ENCODE results near the gene GRM8.

DNA sequence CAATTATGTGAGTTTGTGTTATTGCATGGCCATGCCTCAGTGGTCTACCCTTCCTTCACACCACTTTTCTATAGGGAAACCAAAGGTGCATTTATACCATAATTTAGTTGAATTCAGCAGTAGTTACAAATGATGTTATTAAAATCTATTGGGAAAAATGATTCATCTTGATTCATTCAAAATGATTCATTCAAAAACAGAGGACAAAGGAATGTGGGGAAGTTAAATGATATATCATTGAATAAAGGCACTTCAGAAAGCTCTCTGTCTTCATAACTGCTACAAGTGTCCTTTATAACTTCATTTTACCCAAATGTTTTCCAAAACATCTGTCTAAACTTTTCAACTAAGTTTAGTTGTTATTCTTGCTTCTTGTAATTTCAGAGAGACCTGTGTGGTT, 722.9 kb downstream of the GRM8 start:
- TF ChIP-seq, protein P1, sequence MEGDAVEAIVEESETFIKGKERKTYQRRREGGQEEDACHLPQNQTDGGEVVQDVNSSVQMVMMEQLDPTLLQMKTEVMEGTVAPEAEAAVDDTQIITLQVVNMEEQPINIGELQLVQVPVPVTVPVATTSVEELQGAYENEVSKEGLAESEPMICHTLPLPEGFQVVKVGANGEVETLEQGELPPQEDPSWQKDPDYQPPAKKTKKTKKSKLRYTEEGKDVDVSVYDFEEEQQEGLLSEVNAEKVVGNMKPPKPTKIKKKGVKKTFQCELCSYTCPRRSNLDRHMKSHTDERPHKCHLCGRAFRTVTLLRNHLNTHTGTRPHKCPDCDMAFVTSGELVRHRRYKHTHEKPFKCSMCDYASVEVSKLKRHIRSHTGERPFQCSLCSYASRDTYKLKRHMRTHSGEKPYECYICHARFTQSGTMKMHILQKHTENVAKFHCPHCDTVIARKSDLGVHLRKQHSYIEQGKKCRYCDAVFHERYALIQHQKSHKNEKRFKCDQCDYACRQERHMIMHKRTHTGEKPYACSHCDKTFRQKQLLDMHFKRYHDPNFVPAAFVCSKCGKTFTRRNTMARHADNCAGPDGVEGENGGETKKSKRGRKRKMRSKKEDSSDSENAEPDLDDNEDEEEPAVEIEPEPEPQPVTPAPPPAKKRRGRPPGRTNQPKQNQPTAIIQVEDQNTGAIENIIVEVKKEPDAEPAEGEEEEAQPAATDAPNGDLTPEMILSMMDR (IDR thresholded peaks at IDR 0.05; ENCODE audit: low read depth, low read length, poor library complexity, severe bottlenecking), result no peak
- no peak for TF ChIP-seq EZH2phosphoT487 (IDR thresholded peaks at IDR 0.05; ENCODE audit: borderline replicate concordance, low read length)
